HG03159 (cell line): ENCODE measurements around the gene NRDE2.

Experiments used
- ATAC-seq: cut with Tn5 transposase; IDR thresholded peaks from one replicate; pipeline ENCODE4 v1.9.1; 2021; ENCODE audit warnings: mild to moderate bottlenecking, moderate library complexity; ENCODE audit not compliant: unreplicated experiment

Gene NRDE2

GRCh38 chr14:90300611-90301047 lies 31.1 kb downstream of the NRDE2 start:
- ATAC-seq: no peak

GRCh38 chr14:90299408-90299807 lies 32.3 kb downstream of the NRDE2 start:
- no peak for ATAC-seq

GRCh38 chr14:90297876-90298629 lies 33.7 kb downstream of the NRDE2 start:
- no peak for ATAC-seq

GRCh38 chr14:90296641-90297040 lies 35.1 kb downstream of the NRDE2 start:
- no peak for ATAC-seq

- ATAC-seq: no peak
Measured at GRCh38 chr14:90295870-90296516, 35.7 kb downstream of the NRDE2 start.

- ATAC-seq: no peak
Measured at GRCh38 chr14:90294872-90295271, 36.9 kb downstream of the NRDE2 start.

GRCh38 chr14:90293766-90294730 lies 37.7 kb downstream of the NRDE2 start:
- no peak for ATAC-seq

GRCh38 chr14:90291699-90292098 lies 40.0 kb downstream of the NRDE2 start:
- no peak for ATAC-seq

DNA sequence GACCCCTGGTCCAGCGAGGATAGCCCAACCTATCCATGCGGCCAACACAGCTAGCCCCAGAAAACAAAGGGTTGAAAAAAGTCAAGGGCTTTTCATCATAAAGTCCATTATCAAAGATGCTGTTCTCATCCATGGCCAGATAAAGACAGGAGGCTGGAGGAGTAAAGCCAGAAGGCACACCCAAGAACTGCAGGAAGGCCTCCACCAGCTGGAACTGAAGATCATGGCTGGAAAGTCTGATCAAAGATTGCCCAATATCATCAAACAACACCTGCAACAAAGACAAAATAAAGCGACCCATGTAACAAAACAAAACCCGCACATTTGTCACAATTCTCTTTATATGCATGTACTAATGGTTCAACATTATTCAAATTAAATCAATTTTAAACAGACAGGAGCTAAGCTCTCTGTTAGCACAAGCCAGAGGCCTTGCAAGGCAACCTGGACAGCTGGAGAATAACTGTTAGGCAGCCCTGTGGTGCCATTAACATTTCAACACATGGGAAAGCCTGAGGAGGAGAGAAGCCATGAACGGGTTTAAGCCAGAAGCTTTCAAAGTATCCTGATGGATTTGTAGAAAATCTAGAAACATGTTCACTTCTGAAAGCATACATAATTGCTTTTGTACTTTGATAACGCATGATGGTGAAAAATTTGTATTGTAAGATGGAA lies 41.3 kb downstream of the NRDE2 start:
- no peak for ATAC-seq

- peak; percentile 99 for ATAC-seq
Measured at GRCh38 chr14:90288651-90289355, 42.9 kb downstream of the NRDE2 start.

DNA sequence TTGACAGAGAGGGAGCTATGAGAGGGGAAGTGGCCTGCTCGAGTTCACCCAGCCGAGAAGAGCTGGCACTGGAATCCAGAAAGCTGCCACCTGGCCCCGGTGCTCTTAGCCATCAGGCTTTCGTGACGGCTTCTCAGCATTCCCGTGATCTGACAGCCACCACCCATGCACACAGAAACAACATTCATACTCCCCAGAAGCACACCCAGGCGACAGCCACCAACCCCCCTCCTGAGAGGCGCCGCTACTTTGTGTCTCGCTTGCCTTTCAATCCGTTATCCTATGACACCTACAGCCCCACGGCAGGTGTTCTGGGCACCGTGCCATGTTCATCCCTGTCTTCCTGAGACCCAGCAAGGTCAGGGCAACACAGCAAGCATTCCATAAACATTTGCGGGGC lies 44.0 kb downstream of the NRDE2 start:
- ATAC-seq: no peak

DNA sequence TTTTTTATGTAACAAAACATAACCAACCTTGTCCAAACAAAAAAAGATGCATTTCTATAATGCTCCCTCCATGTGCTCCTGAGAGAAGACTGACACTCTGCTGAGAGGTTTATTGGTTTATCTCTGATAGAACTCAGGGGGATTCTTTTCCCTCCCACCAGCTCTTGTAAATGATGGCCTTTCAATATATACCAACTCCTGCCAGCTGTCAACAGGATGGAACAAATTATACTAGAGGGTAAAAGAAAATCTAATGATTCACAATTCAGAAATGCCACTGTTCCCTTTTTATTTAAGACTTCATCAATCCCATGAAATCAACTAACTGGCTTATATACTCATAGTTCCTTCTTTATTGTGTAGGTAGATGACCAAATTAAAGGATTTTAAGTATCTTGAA lies 50.0 kb downstream of the NRDE2 start:
- no peak for ATAC-seq

DNA sequence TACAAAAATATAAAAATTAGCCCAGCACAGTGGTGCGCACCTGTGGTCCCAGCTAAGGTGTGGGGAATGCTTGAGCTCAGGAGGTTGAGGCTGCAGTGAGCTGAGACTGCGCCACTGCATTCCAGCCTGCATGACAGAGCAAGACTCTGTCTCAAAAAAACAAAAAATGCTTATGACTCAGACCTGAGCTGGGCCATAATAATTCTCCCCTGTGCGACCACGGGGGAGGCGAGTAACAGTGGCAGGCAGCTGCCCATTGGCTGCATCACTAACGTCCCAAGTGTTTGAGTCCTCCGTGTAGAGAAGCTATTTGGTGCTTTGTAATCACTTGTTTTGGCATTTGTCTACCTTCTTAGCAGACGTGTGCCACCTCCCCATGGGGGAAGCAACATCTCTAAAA lies 50.5 kb downstream of the NRDE2 start:
- ATAC-seq: no peak

- no peak for ATAC-seq
Measured at GRCh38 chr14:90280096-90280495, 51.6 kb downstream of the NRDE2 start.

- ATAC-seq: no peak
Measured at GRCh38 chr14:90278199-90279175, 53.3 kb downstream of the NRDE2 start.

GRCh38 chr14:90277581-90278198 lies 54.1 kb downstream of the NRDE2 start:
- ATAC-seq: no peak

DNA sequence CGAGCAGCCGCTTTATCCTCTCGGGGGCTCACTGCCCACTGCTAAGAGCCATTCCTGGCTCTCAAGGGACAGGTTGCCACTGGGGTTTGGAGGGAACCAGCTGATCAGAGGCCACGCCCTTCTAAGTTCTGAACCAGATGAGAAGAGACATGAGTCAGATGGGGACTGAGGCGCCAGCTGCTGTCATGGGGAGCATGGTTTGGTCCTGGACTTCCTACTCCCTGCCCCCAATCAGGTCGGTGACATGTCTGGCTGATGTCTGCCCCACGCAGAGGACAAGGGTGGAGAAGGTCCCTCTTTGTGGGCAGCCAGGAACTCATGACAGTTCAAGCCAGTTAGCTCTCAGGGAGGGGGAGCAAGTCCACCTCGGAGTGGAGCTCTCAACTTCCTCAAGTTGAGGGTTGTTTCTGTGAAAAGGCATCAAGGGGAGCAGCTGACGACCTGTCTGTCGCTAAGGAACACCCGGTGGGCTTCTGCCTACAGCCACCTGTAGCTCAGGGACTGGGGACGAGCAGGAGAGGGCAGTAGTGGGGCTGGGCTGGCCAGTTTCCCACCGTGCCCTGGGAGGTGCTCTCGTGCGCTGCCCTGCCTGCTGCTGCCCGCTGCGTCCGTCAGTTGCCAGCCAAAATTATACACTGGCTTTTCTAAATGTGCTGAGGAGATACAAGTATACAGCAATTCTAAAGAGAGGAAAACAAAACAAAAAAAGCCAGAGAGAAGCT lies 54.9 kb downstream of the NRDE2 start:
- no peak for ATAC-seq

DNA sequence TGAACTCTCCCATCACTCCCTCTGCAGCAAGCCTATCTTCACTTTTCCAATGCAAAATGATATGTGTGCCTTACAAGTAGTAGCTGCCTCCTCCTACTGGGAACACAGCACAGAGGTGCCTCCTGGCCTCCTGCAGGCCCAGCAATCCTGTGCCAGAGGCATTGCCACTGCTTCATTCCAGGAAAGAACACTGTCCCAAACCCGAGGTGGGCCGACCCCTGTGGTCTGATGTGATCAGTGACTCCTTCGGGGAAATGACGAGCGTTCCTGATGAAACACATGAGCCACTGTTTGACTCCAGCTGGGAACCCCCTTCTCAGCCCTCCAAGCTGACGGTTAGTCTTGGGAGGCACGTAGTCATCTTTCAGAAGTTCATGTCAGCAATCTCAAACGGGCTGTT lies 55.9 kb downstream of the NRDE2 start:
- no peak for ATAC-seq
